Spinal cord (tissue), 10 donors: ENCODE results near the gene SPACA9. TPM values are rescaled to one million over a fixed set of nuclear protein-coding genes. Genes with fewer than 3 reads are reported as not detected.

Experiments used
- DNase-seq, 6 donors: peaks; one replicate each; pipeline versions ENCODE4 v3.0.0 to v3.0.0-alpha.2; 2013 to 2015; ENCODE audit warnings: low spot score in 6 of 6, low read depth in 4 of 6
- H3K27ac ChIP-seq: one replicate; pipeline ENCODE4 v1.5.1; 2013; ENCODE audit warnings: low read depth, low read length, control low read depth
- H3K27me3 ChIP-seq: one replicate; pipeline ENCODE4 v1.6.1; 2013; ENCODE audit warnings: low read length; ENCODE audit not compliant: control insufficient read depth, insufficient read depth
- H3K36me3 ChIP-seq: one replicate; pipeline ENCODE4 v1.6.1; 2013; ENCODE audit warnings: low read length; ENCODE audit not compliant: control insufficient read depth, insufficient read depth
- H3K4me1 ChIP-seq: one replicate; pipeline ENCODE4 v1.6.1; 2013; ENCODE audit warnings: low read length; ENCODE audit not compliant: control insufficient read depth, insufficient read depth
- H3K4me3 ChIP-seq: one replicate; pipeline ENCODE4 v1.5.1; 2013; ENCODE audit warnings: low read depth, low read length, control low read depth
- H3K9me3 ChIP-seq: one replicate; pipeline ENCODE4 v1.6.1; 2013; ENCODE audit warnings: low read length; ENCODE audit not compliant: control insufficient read depth, insufficient read depth
- WGBS: methylation state at CpG from one replicate; pipeline ENCODE4 v1.1.5; 2013; ENCODE audit warnings: missing lambda C conversion rate; ENCODE audit not compliant: insufficient coverage; 5-methylcytosine and 5-hydroxymethylcytosine counted together
- polyA plus RNA-seq, 2 donors: library from polyadenylated mRNA; unstranded; fragments of 120-200 nt; gene quantifications; one replicate each; pipeline ENCODE4 v1.2.1, GENCODE V29; 2013; ENCODE audit not compliant: insufficient read length in 2 of 2
- total RNA-seq, 2 donors: library from RNA; depleted of rRNA in 1 of 2; stranded (reverse); fragments of 120-200 nt in 1 of 2; fragments of >200 nt in 1 of 2; gene quantifications; one replicate each; pipeline versions ENCODE4 v1.2.3 to v1.2.4, GENCODE V29; 2013 to 2014
- donor health status: healthy.

Gene SPACA9
- total and polyA plus RNA-seq, 4 donors = 3.4 to 15.1 (median 12.0) TPM

DNA sequence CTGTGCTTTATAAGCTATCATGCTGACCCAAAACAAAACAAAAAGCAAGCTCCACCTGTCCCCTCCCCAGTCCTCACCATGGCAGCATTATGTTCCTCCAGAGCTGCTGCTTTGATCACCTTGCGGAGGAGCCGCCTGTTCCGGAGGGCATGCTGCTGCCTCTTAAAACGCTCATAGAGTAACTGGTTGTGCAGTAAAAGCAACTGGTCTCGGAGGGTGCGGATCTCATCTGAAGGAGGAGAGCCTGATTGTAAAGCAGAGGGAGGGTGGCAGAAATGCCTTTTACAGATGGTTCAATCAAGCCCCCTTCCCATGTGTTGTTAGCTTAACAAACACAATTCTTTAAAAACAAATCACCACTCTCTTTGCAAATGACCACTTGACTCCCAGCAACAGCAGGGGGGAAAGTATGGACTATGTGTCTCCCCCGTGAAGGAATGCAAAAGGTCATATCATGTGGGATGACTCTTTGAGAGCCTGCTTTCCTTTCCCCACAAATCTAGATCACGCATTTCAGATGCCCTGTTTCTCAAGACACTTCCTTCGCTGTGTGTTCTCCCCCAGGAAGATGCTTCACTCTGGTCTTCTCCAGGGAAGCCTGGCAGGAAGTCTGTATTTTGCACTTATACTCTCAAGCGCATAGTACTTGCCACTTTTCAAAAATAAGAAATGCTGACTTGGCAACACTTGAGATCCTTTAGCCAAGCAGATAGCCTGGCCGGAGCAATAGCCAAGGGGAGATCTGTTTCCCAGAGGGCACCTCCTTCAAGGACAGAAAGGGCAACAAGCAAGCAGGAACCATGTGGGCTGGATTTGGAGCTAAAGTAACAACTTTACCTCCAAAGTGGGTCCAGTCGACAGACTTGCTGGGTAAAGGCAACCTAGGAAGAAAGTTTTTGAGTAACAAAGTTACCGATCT lies 25.1 kb downstream of the SPACA9 start:
- H3K36me3 ChIP-seq = peaks cover 58% of the 10 kb centered on the region
- DNase-seq = no peak
- 64% methylated on average over 8 of the region's 13 CpGs for WGBS
- no peak overlapping the region for H3K4me3 ChIP-seq
- H3K27ac ChIP-seq = no peak overlapping the region
- no peaks in the 10 kb centered on the region for H3K4me1 ChIP-seq
- H3K27me3 ChIP-seq = no peaks in the 10 kb centered on the region
- H3K9me3 ChIP-seq = no peaks in the 10 kb centered on the region

DNA sequence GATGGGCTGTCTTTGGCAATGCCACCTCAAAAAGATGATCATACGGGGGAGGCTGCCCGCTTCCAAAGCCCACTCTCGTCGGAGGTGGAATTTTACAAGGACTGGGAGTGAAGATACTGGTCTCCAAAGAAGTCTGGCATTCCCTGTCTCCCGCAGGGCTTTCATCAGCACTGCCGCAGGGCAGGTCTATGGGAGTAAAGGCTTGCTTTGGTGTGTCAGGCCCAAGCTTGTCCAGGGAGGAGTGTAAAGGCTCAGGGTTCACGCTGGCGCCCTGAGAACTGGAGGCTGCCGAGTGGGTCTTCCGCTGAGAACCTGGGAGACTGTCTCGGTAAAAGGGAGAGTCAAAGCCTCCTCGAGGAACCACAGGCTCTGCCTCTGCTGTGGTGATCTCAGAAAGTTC lies 27.0 kb downstream of the SPACA9 start:
- 91% methylated on average over 12 of the region's 12 CpGs for WGBS
- no peak for DNase-seq

DNA sequence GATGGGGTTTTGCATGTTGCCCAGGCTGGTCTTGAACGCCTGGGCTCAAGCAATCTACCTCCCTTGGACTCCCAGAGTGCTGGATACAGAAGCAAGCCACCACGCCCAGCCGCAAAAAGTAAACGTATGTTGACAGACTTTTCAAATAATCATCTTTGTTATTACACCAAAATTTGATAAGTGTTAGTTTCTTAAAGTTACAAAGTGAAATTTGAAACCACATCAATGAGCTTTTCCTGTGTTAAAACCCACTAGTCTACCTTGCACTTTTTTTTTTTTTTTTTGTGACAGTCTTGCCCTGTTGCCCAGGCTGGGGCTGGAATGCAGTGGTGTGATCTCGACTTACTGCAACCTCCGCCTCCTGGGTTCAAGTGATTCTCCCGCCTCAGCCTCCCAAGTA lies 29.9 kb downstream of the SPACA9 start:
- Histone ChIP-seq H3K27ac (no peak overlapping the region), H3K36me3 (peaks cover 56% of the 10 kb centered on the region), H3K4me1 (no peaks in the 10 kb centered on the region), H3K27me3 (no peaks in the 10 kb centered on the region), H3K4me3 (no peak overlapping the region), H3K9me3 (no peaks in the 10 kb centered on the region)
- WGBS = 94% methylated on average over 3 of the region's 7 CpGs
- DNase-seq = no peak

More for the DNA sequence above, 27.0 kb downstream of the SPACA9 start:
- H3K9me3 ChIP-seq = no peaks in the 10 kb centered on the region
- H3K27ac ChIP-seq = no peak overlapping the region
- H3K4me1 ChIP-seq = no peaks in the 10 kb centered on the region
- H3K36me3 ChIP-seq = peaks cover 56% of the 10 kb centered on the region
- H3K4me3 ChIP-seq = no peak overlapping the region
- H3K27me3 ChIP-seq = no peaks in the 10 kb centered on the region

DNA sequence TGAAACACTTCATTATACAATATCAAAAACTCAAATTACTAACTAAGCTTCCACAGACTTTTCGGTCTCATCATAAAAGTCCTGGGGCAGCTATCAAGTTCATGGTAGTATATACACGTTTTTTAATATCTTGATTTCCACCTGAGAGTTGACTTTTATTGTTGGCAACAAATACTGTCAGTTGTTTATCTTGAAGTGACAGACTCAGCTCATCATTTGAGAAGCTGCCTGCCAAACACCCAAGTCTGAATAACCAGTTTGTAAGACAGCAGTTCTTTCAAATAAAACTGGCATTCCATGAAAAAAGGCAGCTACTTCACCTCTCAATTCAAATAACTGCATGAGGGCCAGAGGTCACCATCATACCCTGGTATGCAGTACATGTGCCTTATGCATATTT lies 30.6 kb downstream of the SPACA9 start:
- H3K27ac ChIP-seq = no peak overlapping the region
- no peak for DNase-seq
- no peak overlapping the region for H3K4me3 ChIP-seq
- no peaks in the 10 kb centered on the region for H3K27me3 ChIP-seq
- WGBS = no CpG with 5 or more reads among the region's 2 CpGs
- peaks cover 51% of the 10 kb centered on the region for H3K36me3 ChIP-seq
- no peaks in the 10 kb centered on the region for H3K9me3 ChIP-seq
- no peaks in the 10 kb centered on the region for H3K4me1 ChIP-seq

DNA sequence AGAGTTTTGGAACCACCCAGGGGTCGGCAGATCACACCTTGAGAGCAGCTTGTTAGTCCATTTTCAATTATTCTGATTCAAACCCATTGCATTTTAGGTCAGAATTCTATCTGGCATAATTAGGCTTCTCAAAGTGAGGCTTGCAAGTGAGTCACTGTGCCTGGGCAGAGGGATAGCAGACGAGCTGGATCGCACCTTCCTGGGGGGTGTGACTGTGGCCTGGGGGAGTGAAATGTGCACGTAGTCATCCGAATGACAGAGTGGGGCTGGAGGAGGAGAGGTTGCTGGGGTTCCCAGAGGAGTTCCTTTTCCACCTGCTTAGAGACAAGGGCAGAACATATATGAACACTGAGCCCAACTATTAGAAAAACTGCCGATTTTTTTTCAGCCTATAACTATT lies 31.7 kb downstream of the SPACA9 start:
- DNase-seq = no peak
- WGBS = 94% methylated on average over 2 of the region's 6 CpGs
- H3K9me3 ChIP-seq = no peaks in the 10 kb centered on the region
- no peaks in the 10 kb centered on the region for H3K4me1 ChIP-seq
- H3K4me3 ChIP-seq = no peak overlapping the region
- H3K36me3 ChIP-seq = peaks cover 58% of the 10 kb centered on the region
- no peak overlapping the region for H3K27ac ChIP-seq
- no peaks in the 10 kb centered on the region for H3K27me3 ChIP-seq

DNA sequence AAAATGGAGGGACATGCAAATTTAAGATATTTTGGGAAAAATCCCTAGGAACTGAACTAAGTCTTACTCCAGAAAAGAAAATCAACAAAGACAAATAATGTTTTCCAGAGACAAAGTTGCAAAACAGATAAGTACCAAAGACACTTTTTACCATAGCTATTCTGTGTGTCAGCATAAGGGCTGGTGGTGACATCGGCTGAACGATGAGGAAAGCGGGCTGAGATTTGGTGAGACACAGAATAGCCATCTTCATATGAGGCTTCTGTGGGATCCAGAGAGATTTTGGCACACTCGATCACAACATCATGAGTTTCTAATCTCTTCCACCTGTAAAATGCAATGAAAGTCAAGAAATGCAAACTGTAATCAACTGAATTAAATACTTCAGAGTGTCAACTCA lies 33.4 kb downstream of the SPACA9 start:
- H3K27me3 ChIP-seq = no peaks in the 10 kb centered on the region
- peaks cover 47% of the 10 kb centered on the region for H3K36me3 ChIP-seq
- no peak overlapping the region for H3K4me3 ChIP-seq
- no peak overlapping the region for H3K27ac ChIP-seq
- no peaks in the 10 kb centered on the region for H3K9me3 ChIP-seq
- no peaks in the 10 kb centered on the region for H3K4me1 ChIP-seq
- DNase-seq = no peak
- no CpG with 5 or more reads among the region's 4 CpGs for WGBS

DNA sequence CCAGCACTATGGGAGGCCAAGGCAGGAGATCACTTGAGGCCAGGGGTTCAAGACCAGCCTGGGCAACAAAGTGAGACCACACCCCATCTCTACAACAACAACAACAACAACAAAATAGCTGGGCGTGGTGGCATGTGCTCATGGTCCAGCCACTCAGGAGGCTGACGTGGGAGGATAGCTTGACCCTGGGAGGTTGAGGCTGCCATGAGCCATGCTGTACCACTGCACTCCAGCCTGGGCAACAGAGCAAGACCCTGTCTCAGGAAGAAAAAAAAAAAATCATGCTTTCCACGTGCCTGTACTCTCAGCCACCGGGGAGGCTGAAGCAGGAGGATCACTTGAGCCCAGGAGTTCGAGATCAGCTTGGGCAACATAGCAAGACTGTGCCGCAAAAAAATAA lies 36.2 kb downstream of the SPACA9 start:
- WGBS = 93% methylated on average over 4 of the region's 6 CpGs
- no peak overlapping the region for H3K4me3 ChIP-seq
- peaks cover 39% of the 10 kb centered on the region for H3K36me3 ChIP-seq
- H3K4me1 ChIP-seq = no peaks in the 10 kb centered on the region
- no peak for DNase-seq
- H3K27ac ChIP-seq = no peak overlapping the region
- no peaks in the 10 kb centered on the region for H3K9me3 ChIP-seq
- H3K27me3 ChIP-seq = no peaks in the 10 kb centered on the region

DNA sequence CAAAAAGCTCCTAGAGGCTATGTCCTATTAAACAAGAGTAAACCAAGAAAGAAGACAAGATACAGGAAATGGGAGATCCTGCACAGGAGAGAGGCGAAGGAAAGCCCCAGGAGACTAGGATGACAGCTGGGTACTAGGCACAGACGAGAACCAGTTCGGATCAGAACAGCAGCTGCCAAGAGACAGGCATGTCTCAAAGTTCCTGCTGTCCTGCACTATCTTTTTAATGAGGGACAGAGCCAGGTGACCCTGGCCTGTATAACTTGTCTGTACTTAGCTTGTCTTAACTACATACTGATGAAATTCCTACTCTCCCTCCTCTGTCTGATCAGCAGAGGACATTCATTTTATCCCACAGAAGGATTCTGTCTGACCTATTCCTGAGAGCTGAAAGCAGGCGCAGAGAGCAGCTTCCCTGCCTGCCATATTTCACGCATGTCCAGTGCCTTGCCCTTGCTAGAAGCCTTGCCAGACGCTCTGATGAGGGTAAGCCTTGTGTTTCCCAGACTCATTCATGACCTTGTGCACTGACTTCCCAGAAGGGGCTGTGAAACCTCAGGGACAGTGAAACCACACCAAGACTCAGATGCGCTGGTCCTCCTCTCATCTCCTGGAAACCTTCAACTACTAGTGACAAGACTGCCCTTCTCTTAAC lies 41.0 kb downstream of the SPACA9 start:
- H3K27me3 ChIP-seq = no peaks in the 10 kb centered on the region
- H3K4me1 ChIP-seq = no peaks in the 10 kb centered on the region
- no peak overlapping the region for H3K4me3 ChIP-seq
- WGBS = 98% methylated on average over 7 of the region's 7 CpGs
- peaks cover 30% of the 10 kb centered on the region for H3K36me3 ChIP-seq
- no peak overlapping the region for H3K27ac ChIP-seq
- H3K9me3 ChIP-seq = no peaks in the 10 kb centered on the region
- DNase-seq = no peak

DNA sequence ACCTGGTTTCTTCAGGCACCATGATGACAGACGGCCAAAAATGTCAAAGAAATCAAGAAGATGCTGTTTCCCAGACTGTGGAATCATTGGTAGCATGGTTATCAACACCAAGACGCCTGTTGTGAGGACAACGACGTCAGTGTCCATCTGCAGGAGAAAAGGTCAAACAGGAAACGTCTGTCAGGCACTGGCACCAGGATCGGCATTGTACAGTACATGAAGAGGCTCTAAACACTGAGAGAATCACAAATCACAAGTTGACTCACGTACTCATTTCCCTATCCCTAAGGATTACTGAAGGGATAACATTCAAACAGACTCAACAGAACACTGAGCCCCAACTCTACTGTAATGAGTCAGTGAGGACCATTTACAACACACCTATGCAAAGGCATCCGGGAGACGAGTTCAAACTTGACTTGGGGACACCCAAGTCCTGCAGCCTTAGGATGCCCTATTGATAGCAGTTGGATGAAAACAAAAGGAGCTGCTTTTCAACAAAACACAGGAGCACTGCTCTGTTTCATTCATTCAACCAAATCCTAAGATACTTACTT lies 44.7 kb downstream of the SPACA9 start:
- Histone ChIP-seq H3K36me3 (peaks cover 42% of the 10 kb centered on the region), H3K27me3 (no peaks in the 10 kb centered on the region), H3K4me1 (no peaks in the 10 kb centered on the region), H3K4me3 (no peak overlapping the region), H3K27ac (no peak overlapping the region), H3K9me3 (no peaks in the 10 kb centered on the region)
- 87% methylated on average over 7 of the region's 9 CpGs for WGBS
- no peak for DNase-seq
